ENCODE results near the gene CCDC149. TPM values are rescaled to one million over a fixed set of nuclear protein-coding genes. Genes with fewer than 3 reads are reported as not detected.

Gene CCDC149
- total RNA-seq, 2 donors from 2014 or later: 4.9 to 5.5 TPM

DNA sequence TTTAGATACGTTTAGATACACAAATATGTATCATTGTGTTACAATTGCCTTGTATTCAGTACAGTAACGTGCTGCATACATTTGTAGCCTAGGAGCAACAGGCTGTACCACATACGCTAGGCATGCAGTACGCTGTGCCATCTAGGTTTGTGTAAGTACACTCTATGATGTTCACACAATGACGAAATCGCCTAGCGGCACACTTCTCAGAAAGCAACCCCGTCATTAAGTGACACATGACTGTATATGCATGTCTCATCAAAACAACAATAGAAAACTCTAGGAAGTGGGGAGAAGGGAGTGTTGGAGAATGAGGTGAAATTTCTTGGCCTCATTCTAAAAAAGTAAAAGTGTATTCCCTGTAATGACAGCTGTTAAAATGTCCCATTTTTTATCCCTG is 32.7 kb downstream of the CCDC149 start:
- Histone ChIP-seq H3K9me3 (ENCODE audit: control insufficient read depth, low read length) (no peaks in the 10 kb centered on the region), H3K27ac (ENCODE audit: low read depth, low read length) (no peak overlapping the region), H3K4me3 (ENCODE audit: low read length) (no peak overlapping the region), H3K36me3 (ENCODE audit: control insufficient read depth, insufficient read depth, low read length) (no peaks in the 10 kb centered on the region), H3K27me3 (ENCODE audit: control insufficient read depth, insufficient read depth, low read length, poor library complexity, severe bottlenecking) (no peaks in the 10 kb centered on the region), H3K9ac (ENCODE audit: extremely low read depth, low read length, poor library complexity, severe bottlenecking) (no peak overlapping the region), H3K4me1 (ENCODE audit: control insufficient read depth, insufficient read depth, low read length) (no peaks in the 10 kb centered on the region)
- no peaks in the 10 kb centered on the region for H3K9me3 Mint-ChIP-seq
- H3K4me1 Mint-ChIP-seq: peaks cover 16% of the 10 kb centered on the region
- WGBS, 2 experiments (ENCODE audit: insufficient coverage in 1 of 2, insufficient read length in 1 of 2): 95 to 100% methylated on average over 3 to 8 of the region's 8 CpGs
- H3K27ac Mint-ChIP-seq: no peak overlapping the region
- H3K36me3 Mint-ChIP-seq (ENCODE audit: low read depth): no peaks in the 10 kb centered on the region
- H3K4me3 Mint-ChIP-seq: no peak overlapping the region
- TF ChIP-seq, protein P1, sequence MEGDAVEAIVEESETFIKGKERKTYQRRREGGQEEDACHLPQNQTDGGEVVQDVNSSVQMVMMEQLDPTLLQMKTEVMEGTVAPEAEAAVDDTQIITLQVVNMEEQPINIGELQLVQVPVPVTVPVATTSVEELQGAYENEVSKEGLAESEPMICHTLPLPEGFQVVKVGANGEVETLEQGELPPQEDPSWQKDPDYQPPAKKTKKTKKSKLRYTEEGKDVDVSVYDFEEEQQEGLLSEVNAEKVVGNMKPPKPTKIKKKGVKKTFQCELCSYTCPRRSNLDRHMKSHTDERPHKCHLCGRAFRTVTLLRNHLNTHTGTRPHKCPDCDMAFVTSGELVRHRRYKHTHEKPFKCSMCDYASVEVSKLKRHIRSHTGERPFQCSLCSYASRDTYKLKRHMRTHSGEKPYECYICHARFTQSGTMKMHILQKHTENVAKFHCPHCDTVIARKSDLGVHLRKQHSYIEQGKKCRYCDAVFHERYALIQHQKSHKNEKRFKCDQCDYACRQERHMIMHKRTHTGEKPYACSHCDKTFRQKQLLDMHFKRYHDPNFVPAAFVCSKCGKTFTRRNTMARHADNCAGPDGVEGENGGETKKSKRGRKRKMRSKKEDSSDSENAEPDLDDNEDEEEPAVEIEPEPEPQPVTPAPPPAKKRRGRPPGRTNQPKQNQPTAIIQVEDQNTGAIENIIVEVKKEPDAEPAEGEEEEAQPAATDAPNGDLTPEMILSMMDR (conservative IDR thresholded peaks at IDR 0.05): no peak
- H3K27me3 Mint-ChIP-seq (ENCODE audit: insufficient read depth): peaks cover 9% of the 10 kb centered on the region
- DNase-seq: no peak

DNA sequence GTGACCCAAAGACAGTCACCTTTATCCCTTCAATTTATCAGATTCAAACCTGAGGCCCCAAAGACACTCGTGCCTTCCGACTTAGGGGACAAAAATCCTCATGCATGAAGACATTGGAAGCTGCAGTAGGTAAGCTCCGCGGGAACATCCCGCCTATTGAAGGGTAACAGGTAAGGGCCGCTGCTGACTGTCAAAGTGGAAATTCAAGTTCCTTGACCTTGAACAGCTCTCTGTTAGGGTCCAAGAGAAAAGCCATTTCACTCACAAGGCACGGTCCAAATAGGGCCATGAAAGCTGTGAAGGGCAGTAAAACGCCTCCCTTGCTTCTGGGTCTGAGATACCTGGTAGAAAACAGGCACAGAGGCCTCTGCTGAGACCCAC is 34.2 kb downstream of the CCDC149 start:
- Mint-ChIP-seq H3K27ac (no peak overlapping the region), H3K27me3 (ENCODE audit: insufficient read depth) (peaks cover 7% of the 10 kb centered on the region), H3K4me3 (no peak overlapping the region), H3K36me3 (ENCODE audit: low read depth) (peaks cover 3% of the 10 kb centered on the region), H3K4me1 (peaks cover 16% of the 10 kb centered on the region), H3K9me3 (no peaks in the 10 kb centered on the region)
- peak; percentile 60 for DNase-seq
- TF ChIP-seq, protein P1 (conservative IDR thresholded peaks at IDR 0.05): no peak
- Histone ChIP-seq H3K9me3 (ENCODE audit: control insufficient read depth, low read length) (no peaks in the 10 kb centered on the region), H3K27ac (ENCODE audit: low read depth, low read length) (no peak overlapping the region), H3K36me3 (ENCODE audit: control insufficient read depth, insufficient read depth, low read length) (no peaks in the 10 kb centered on the region), H3K4me1 (ENCODE audit: control insufficient read depth, insufficient read depth, low read length) (no peaks in the 10 kb centered on the region), H3K27me3 (ENCODE audit: control insufficient read depth, insufficient read depth, low read length, poor library complexity, severe bottlenecking) (no peaks in the 10 kb centered on the region), H3K4me3 (ENCODE audit: low read length) (no peak overlapping the region), H3K9ac (ENCODE audit: extremely low read depth, low read length, poor library complexity, severe bottlenecking) (no peak overlapping the region)
- 79 to 82% methylated on average over 8 of the region's 8 CpGs for WGBS, 2 experiments (ENCODE audit: insufficient coverage in 1 of 2, insufficient read length in 1 of 2)

DNA sequence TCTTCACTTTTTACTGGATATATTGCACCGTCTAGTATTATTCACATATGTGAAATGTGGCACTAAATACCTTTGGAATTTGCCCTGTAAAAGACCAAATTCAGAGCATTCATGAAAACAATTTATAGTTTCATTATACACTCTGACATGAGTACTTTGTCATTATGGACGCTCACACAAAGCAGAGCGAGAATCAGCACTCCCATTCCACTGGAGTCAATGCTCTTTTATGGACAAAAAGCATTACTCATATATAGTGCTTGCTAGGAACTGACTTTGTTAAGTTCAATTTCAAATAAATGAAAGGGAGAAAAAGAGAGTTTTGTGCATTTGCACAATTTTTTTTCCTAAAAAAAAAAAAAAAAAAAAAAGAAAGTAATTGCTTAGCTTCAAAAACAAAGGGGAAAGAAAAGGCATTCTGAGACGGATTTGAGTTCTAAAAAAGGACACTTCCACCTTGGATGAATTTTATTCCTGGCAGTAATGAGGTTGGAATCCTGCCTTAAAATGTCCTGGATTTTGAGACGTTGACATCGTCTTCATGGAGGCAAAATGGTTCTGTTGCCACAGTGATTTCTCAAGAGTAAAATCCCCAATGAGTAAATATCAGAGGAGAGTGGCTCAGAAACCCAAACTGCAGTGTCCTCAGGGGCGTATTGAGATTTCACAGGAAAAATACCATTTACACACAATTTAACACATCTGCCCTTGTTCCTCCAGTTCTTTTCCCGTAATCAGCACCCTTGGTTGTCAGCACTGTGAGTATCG is 34.8 kb downstream of the CCDC149 start:
- no peak overlapping the region for H3K27ac Mint-ChIP-seq
- Histone ChIP-seq H3K4me3 (ENCODE audit: low read length) (no peak overlapping the region), H3K9me3 (ENCODE audit: control insufficient read depth, low read length) (no peaks in the 10 kb centered on the region), H3K36me3 (ENCODE audit: control insufficient read depth, insufficient read depth, low read length) (no peaks in the 10 kb centered on the region), H3K9ac (ENCODE audit: extremely low read depth, low read length, poor library complexity, severe bottlenecking) (no peak overlapping the region), H3K27ac (ENCODE audit: low read depth, low read length) (no peak overlapping the region), H3K4me1 (ENCODE audit: control insufficient read depth, insufficient read depth, low read length) (no peaks in the 10 kb centered on the region), H3K27me3 (ENCODE audit: control insufficient read depth, insufficient read depth, low read length, poor library complexity, severe bottlenecking) (no peaks in the 10 kb centered on the region)
- WGBS, 2 experiments (ENCODE audit: insufficient coverage in 1 of 2, insufficient read length in 1 of 2): 92 to 97% methylated on average over 9 of the region's 9 CpGs
- H3K27me3 Mint-ChIP-seq (ENCODE audit: insufficient read depth): peaks cover 7% of the 10 kb centered on the region
- no peak for DNase-seq
- no peaks in the 10 kb centered on the region for H3K9me3 Mint-ChIP-seq
- TF ChIP-seq, protein P1 (conservative IDR thresholded peaks at IDR 0.05): no peak
- peaks cover 11% of the 10 kb centered on the region for H3K4me1 Mint-ChIP-seq
- H3K4me3 Mint-ChIP-seq: no peak overlapping the region
- peaks cover 8% of the 10 kb centered on the region for H3K36me3 Mint-ChIP-seq (ENCODE audit: low read depth)
